K562 (cell line): Measurements from ENCODE around the gene MRPS5. TPM values are rescaled to one million over a fixed set of nuclear protein-coding genes. Genes with fewer than 3 reads are reported as not detected.

Experiments
- ATAC-seq: fragments of 200-7000 bp; cut with Tn5 transposase; 3 replicates; pipeline ENCODE4 v1.9.1; 2020; ENCODE audit warnings: moderate library complexity
- BruUV-seq: library from RNA; stranded (reverse); fragments of 400-500 nt; replicated peaks from 2 replicates; lab custom pipeline; 2021; lab: Mats Ljungman, UMichigan
- CTCF ChIA-PET: fragments of 300-600 bp; formaldehyde crosslinking; extraction: SDS; loops from one replicate; lab custom pipeline; 2021; ENCODE audit warnings: low intra/inter-chr PET ratio; lab: Yijun Ruan, JAX
- POLR2A ChIA-PET: fragments of 300-600, 350-650 bp; sonication (Branson Sonifier 250); formaldehyde crosslinking; extraction: SDS; loops from one replicate; lab custom pipeline; 2021; ENCODE audit warnings: antibody characterized with exemption, inconsistent platforms; lab: Yijun Ruan, JAX
- DNase-seq, 4 experiments: peaks; one replicate each; pipeline versions ENCODE4 v3.0.0 to v3.0.0-alpha.2; 2011 to 2018; ENCODE audit warnings: low spot score in 3 of 4, mixed read lengths in 3 of 4; ENCODE audit errors: extremely low read depth in 1 of 4
- FAIRE-seq: peaks from 2 replicates; lab custom pipeline; 2011; peaks lifted over from hg19 to GRCh38; lab: Jason Lieb, UNC
- H2AFZ ChIP-seq: 2 replicates; pipeline ENCODE4 v1.6.0; 2011; ENCODE audit warnings: low read depth, low read length, control low read depth, inconsistent platforms
- H3K27ac ChIP-seq: fragments of 200-600 bp; 3 replicates; pipeline ENCODE4 v1.8.0; 2011; ENCODE audit warnings: low read depth, mild to moderate bottlenecking, control low read depth, inconsistent platforms, low read length, moderate library complexity, mixed read lengths; ENCODE audit errors: extremely low read depth
- H3K27me3 ChIP-seq, 2 experiments: fragments of 300-600 bp in 1 of 2; 2 replicates in 1 of 2; 3 replicates in 1 of 2; pipeline versions ENCODE4 v1.6.0 to v1.8.0; 2011; ENCODE audit warnings: inconsistent platforms in 2 of 2, low read length in 2 of 2, mild to moderate bottlenecking in 1 of 2, mixed read lengths in 1 of 2, moderate library complexity in 1 of 2; ENCODE audit not compliant: control insufficient read depth in 2 of 2, insufficient read depth in 2 of 2
- H3K36me3 ChIP-seq: fragments of 300-600 bp; 3 replicates; pipeline ENCODE4 v1.8.0; 2011; ENCODE audit warnings: mild to moderate bottlenecking, low read length, inconsistent platforms; ENCODE audit not compliant: control insufficient read depth, insufficient read depth
- H3K4me1 ChIP-seq, 2 experiments: fragments of 200-600 bp in 1 of 2; replicated peaks in 1 of 2; 2 replicates in 1 of 2; 3 replicates in 1 of 2; pipeline versions ENCODE4 v1.5.1 to v1.8.0; 2011; ENCODE audit warnings: inconsistent platforms in 2 of 2, low read length in 2 of 2, mild to moderate bottlenecking in 1 of 2, mixed read lengths in 1 of 2, moderate library complexity in 1 of 2; ENCODE audit not compliant: control insufficient read depth in 2 of 2, insufficient read depth in 2 of 2
- H3K4me2 ChIP-seq: 2 replicates; pipeline ENCODE4 v1.6.1; 2011; ENCODE audit warnings: low read length, control low read depth, inconsistent platforms, mixed read lengths; ENCODE audit not compliant: insufficient read depth
- H3K4me3 ChIP-seq: fragments of 200-600 bp; sonication (generic), shearing (Covaris generic); 2 replicates; pipeline ENCODE4 v1.5.1; 2016; ENCODE audit warnings: control low read depth, inconsistent platforms
- H3K79me2 ChIP-seq: fragments of 200-600 bp; 3 replicates; pipeline ENCODE4 v1.8.0; 2011; ENCODE audit warnings: low read length, inconsistent platforms; ENCODE audit not compliant: control insufficient read depth, insufficient read depth
- H3K9ac ChIP-seq, 2 experiments: 2 replicates each; pipeline versions ENCODE4 v1.6.0 to v1.6.1; 2011; ENCODE audit warnings: low read depth in 2 of 2, low read length in 2 of 2, control low read depth in 1 of 2, inconsistent platforms in 1 of 2, mild to moderate bottlenecking in 1 of 2, mixed read lengths in 1 of 2; ENCODE audit not compliant: insufficient read depth in 1 of 2
- H3K9me1 ChIP-seq: one replicate; pipeline ENCODE4 v1.6.0; 2011; ENCODE audit warnings: inconsistent platforms, mild to moderate bottlenecking, low read length, moderate library complexity; ENCODE audit not compliant: control insufficient read depth, insufficient read depth
- H3K9me3 ChIP-seq: replicated peaks from 2 replicates; pipeline ENCODE4 v1.5.1; 2011; ENCODE audit warnings: low read depth, low read length, inconsistent platforms; ENCODE audit not compliant: control insufficient read depth, insufficient read depth
- H4K20me1 ChIP-seq: replicated peaks from 2 replicates; pipeline ENCODE4 v1.6.1; 2011; ENCODE audit warnings: low read length, inconsistent platforms, mixed read lengths; ENCODE audit not compliant: control insufficient read depth, insufficient read depth
- ATF1 ChIP-seq, 2 experiments: fragments of 450-650 bp in 1 of 2; IDR thresholded peaks; 2 replicates each; pipeline ENCODE4 v1.6.1; 2016; ENCODE audit warnings: missing compliant biosample characterization in 1 of 2, missing genetic modification characterization in 1 of 2
- FOXK2 ChIP-seq, 2 experiments: fragments of 450-650 bp; IDR thresholded peaks in 1 of 2; conservative IDR thresholded peaks in 1 of 2; 2 replicates each; pipeline ENCODE4 v1.6.1; 2016; ENCODE audit warnings: low read depth in 2 of 2, mild to moderate bottlenecking in 1 of 2
- HSF4 ChIP-seq: fragments of 250-450 bp; sonication (Bioruptor Pico); IDR thresholded peaks from 2 replicates; pipeline ENCODE4 v2.1.2; 2022; ENCODE audit warnings: mild to moderate bottlenecking, moderate library complexity, borderline replicate concordance
- KDM4B ChIP-seq, 2 experiments: fragments of 450-650 bp in 1 of 2; sonication (generic) in 1 of 2; IDR thresholded peaks; 2 replicates each; pipeline ENCODE4 v1.6.1; 2016 to 2017; ENCODE audit warnings: borderline replicate concordance in 2 of 2, antibody characterized with exemption in 1 of 2, low read depth in 1 of 2, mild to moderate bottlenecking in 1 of 2
- MEIS2 ChIP-seq: fragments of 450-650 bp; IDR thresholded peaks from 2 replicates; pipeline ENCODE4 v1.6.1; 2014; ENCODE audit warnings: mild to moderate bottlenecking; ENCODE audit not compliant: partially characterized antibody
- RUNX1 ChIP-seq: sonication (generic); IDR thresholded peaks from 2 replicates; pipeline ENCODE4 v1.6.1; 2016; ENCODE audit warnings: antibody characterized with exemption, low read depth
- SMAD1 ChIP-seq: fragments of 150-350 bp; IDR thresholded peaks from 2 replicates; pipeline ENCODE4 v1.6.1; 2014; ENCODE audit warnings: low read length, low read depth; ENCODE audit not compliant: partially characterized antibody
- WGBS: fragments of 100-300 bp; shearing (Covaris generic); methylation state at CpG from one replicate; pipeline ENCODE4 v1.1.6; 2016; ENCODE audit warnings: low coverage, mixed read lengths; ENCODE audit not compliant: insufficient coverage; ENCODE audit errors: missing lambda C conversion rate; 5-methylcytosine and 5-hydroxymethylcytosine counted together
- in situ Hi-C: fragments of 300-500 bp; cut with MboI; formaldehyde crosslinking; loops from 4 replicates; pipeline ENCODE4 v1.15.0; 2018; ENCODE audit warnings: inconsistent platforms, mixed read lengths
- intact Hi-C: fragments of 100-400 bp; cut with micrococcal nuclease; formaldehyde crosslinking; loops from 2 replicates; pipeline ENCODE4 v1.14.2; 2022
- polyA plus RNA-seq, 8 experiments: library from polyadenylated mRNA; depleted of rRNA in 4 of 8; stranded (reverse) in 5 of 8; unstranded in 3 of 8; fragments of >200 nt; fragmentation: Nextera tagmentation in 2 of 8; fragmentation: Illumina TruSeq in 1 of 8; extraction: Ambion mirVana in 2 of 8; extraction: Trizol in 1 of 8; gene quantifications; 2 replicates each; pipeline versions ENCODE4 v1.2.1 to v1.2.3, GENCODE V29; 2011 to 2014; ENCODE audit warnings: inconsistent platforms in 1 of 8, missing spikeins in 1 of 8
- total RNA-seq, 7 experiments: library from RNA; depleted of rRNA in 6 of 7; stranded (reverse); fragments of >200 nt in 6 of 7; fragmentation: Illumina TruSeq in 2 of 7; extraction: Trizol in 2 of 7; gene quantifications; 2 replicates each; pipeline versions ENCODE4 v1.2.1 to v1.2.3, GENCODE V29; 2011 to 2021; ENCODE audit warnings: low replicate concordance in 1 of 7
- TF ChIP-seq, protein P1 (sequence below): sonication (generic); formaldehyde crosslinking; IDR thresholded peaks from 2 replicates; pipeline ENCODE4 v1.8.0; 2022; ENCODE audit warnings: missing genetic modification reagents, mild to moderate bottlenecking, moderate library complexity, borderline replicate concordance

Gene MRPS5
- total and polyA plus RNA-seq, 9 of the 15 experiments (the other 6 are each of a cell fraction or from before 2014, with no cell fraction given) = 85.0 to 162 (median 118) TPM

DNA sequence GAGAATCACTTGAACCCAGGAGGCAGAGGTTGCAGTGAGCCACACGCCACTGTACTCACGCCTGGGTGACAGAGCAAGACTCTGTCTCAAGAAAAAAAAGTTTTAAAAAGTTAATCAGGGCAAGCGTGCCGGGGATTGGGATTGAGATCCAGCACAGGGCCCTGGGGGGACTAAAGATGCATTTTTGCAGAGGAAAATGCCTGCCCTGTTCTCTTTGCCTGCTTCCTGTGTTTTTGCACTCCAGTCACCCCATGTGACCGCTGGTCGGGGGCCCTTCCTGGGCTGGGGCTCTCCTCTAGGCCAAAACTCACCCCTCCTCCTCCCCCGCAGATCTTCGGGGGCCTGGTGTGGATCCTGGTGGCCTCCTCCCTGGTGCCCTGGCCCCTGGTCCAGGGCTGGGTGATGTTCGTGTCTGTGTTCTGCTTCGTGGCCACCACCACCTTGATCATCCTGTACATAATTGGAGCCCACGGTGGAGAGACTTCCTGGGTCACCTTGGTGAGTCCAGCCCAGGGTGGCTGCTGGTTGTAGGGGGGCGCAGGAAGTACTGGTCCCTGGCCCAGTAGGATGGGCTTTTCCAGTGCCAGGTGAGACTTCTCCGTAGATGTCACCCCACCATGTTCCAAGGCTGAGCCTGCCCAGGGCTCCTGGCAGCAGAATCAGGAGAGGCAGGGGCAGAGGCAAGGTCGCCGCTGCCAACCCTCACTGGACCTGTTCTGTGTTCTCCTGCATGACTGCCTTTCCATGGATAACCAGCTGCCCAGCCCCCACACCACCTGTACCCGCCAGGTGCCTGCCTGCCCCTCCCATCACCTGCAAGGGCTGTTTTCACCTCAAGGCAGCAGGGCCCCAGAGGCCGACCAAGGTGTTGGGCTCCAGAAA, 73.7 kb downstream of the MRPS5 start:
- Histone ChIP-seq H3K9me1 (no peaks in the 10 kb centered on the region), H3K9ac (no peak overlapping the region), H3K36me3 (no peaks in the 10 kb centered on the region), H3K27me3 (peaks cover 6 to 65% of the 10 kb centered on the region in 2 experiments; a peak in 3 of 5 replicates), H3K4me3 (no peak overlapping the region), H2AFZ (no peak overlapping the region), H3K4me1 (no peaks in the 10 kb centered on the region), H3K27ac (no peak overlapping the region), H4K20me1 (no peaks in the 10 kb centered on the region), H3K9me3 (no peaks in the 10 kb centered on the region), H3K4me2 (no peak overlapping the region), H3K79me2 (no peaks in the 10 kb centered on the region)
- in situ Hi-C loops (no loop called here), intact Hi-C loops (no loop called here)
- TF ChIP-seq FOXK2 (conservative IDR thresholded peaks at IDR 0.05 in 1 of 2, IDR thresholded peaks at IDR 0.05 in 1 of 2; ENCODE audit: low read depth in 2 of 2) (no peak), RUNX1 (no peak), MEIS2 (no peak), KDM4B (IDR thresholded peaks at IDR 0.05; ENCODE audit: borderline replicate concordance in 2 of 2, low read depth in 1 of 2) (no peak), HSF4 (CRISPR knock-in tag) (no peak), SMAD1 (no peak), ATF1 (CRISPR knock-in tag; IDR thresholded peaks at IDR 0.05) (no peak), ATF1 (tag; IDR thresholded peaks at IDR 0.05) (no peak)
- TF ChIP-seq, protein P1, sequence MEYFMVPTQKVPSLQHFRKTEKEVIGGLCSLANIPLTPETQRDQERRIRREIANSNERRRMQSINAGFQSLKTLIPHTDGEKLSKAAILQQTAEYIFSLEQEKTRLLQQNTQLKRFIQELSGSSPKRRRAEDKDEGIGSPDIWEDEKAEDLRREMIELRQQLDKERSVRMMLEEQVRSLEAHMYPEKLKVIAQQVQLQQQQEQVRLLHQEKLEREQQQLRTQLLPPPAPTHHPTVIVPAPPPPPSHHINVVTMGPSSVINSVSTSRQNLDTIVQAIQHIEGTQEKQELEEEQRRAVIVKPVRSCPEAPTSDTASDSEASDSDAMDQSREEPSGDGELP = no peak
- FAIRE-seq (no peak), ATAC-seq (no peak), DNase-seq (no peak)
- ChIA-PET POLR2A (no interaction called here), CTCF (no interaction called here)
- WGBS = under 1% methylated on average over 15 of the region's 17 CpGs
- no TSS peak for BruUV-seq
